HG02642 (cell line): ENCODE measurements around the gene MYO1D.

Experiments
- ATAC-seq: cut with Tn5 transposase; IDR thresholded peaks from one replicate; pipeline ENCODE4 v1.9.1; 2021; ENCODE audit warnings: mild to moderate bottlenecking; ENCODE audit not compliant: unreplicated experiment, poor library complexity

The MYO1D gene

GRCh38 chr17:32602396-32602795 lies 274.5 kb downstream of the MYO1D start:
- ATAC-seq = no peak

- no peak for ATAC-seq
These were observed 275.1 kb downstream of the MYO1D start for GRCh38 chr17:32601866-32602265.

- ATAC-seq = no peak
These were observed 280.3 kb downstream of the MYO1D start for GRCh38 chr17:32596628-32597027.

- ATAC-seq = no peak
These were observed 280.7 kb downstream of the MYO1D start for GRCh38 chr17:32596206-32596605.

- ATAC-seq = no peak
These were observed 283.9 kb downstream of the MYO1D start for GRCh38 chr17:32593003-32593402.

GRCh38 chr17:32591405-32591804 lies 285.5 kb downstream of the MYO1D start:
- no peak for ATAC-seq

GRCh38 chr17:32590974-32591373 lies 285.9 kb downstream of the MYO1D start:
- ATAC-seq = no peak

GRCh38 chr17:32588982-32589381 lies 287.9 kb downstream of the MYO1D start:
- ATAC-seq = no peak

GRCh38 chr17:32588135-32588534 lies 288.8 kb downstream of the MYO1D start:
- ATAC-seq = no peak

- no peak for ATAC-seq
These were observed 290.3 kb downstream of the MYO1D start for GRCh38 chr17:32586666-32587065.

- ATAC-seq = no peak
These were observed 292.1 kb downstream of the MYO1D start for GRCh38 chr17:32584792-32585191.

- ATAC-seq = no peak
These were observed 293.9 kb downstream of the MYO1D start for GRCh38 chr17:32583053-32583452.

- ATAC-seq = no peak
These were observed 301.1 kb downstream of the MYO1D start for GRCh38 chr17:32575852-32576251.

GRCh38 chr17:32570081-32570396 lies 306.9 kb downstream of the MYO1D start:
- no peak for ATAC-seq

GRCh38 chr17:32569171-32570080 lies 307.5 kb downstream of the MYO1D start:
- ATAC-seq = peak; percentile 51

GRCh38 chr17:32568705-32569104 lies 308.2 kb downstream of the MYO1D start:
- ATAC-seq = no peak

- no peak for ATAC-seq
These were observed 309.4 kb downstream of the MYO1D start for GRCh38 chr17:32567511-32567910.

- ATAC-seq = no peak
These were observed 309.8 kb downstream of the MYO1D start for GRCh38 chr17:32567086-32567485.

- no peak for ATAC-seq
These were observed 310.6 kb downstream of the MYO1D start for GRCh38 chr17:32566303-32566702.

- ATAC-seq = no peak
These were observed 311.5 kb downstream of the MYO1D start for GRCh38 chr17:32565401-32565800.

GRCh38 chr17:32564325-32564724 lies 312.6 kb downstream of the MYO1D start:
- ATAC-seq = no peak

GRCh38 chr17:32563583-32563982 lies 313.3 kb downstream of the MYO1D start:
- ATAC-seq = no peak
